TTC549 (cell line): ENCODE measurements around the gene EPHA2.

Experiments used
- FAIRE-seq: peaks from 2 replicates; lab custom pipeline; 2012; peaks lifted over from hg19 to GRCh38; lab: Jason Lieb, UNC

The EPHA2 gene

DNA sequence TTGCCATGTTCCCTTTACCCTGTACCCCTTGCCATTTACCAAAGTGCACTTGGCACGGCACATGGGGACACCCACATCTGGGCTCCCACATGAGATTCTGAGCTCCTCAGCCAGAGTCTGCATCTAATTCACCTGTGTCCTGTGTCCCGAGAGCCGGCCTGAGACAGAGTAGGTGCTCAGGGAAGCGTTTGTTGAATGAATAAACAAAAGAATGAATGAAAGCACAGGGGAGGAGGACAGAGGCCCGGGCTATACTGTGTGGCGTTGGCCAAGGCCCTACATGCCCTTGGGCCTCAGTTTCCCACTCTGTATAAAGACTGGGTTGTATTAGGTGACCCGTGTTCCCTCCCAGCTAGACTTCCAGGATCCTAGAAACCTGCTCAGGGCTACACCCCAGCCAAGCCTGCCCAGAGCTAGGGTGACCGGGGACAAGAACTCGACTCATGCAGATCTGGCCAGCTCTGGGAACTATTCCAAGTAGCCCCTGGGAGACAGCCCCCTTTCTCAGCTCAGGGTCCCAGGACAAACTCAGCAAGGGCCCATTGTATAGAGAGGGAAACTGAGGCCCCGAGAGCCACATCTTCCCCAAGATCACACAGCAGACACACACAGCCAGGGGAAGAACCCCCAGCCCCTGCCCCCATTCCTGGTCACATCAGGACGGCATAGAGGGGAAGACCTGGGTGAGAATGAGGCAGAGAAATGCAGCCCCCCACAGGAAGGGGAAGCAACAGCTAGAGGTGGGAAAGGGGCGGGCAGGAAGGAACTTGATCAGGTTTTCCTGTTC, 6.0 kb downstream of the EPHA2 start:
- FAIRE-seq: no peak

DNA sequence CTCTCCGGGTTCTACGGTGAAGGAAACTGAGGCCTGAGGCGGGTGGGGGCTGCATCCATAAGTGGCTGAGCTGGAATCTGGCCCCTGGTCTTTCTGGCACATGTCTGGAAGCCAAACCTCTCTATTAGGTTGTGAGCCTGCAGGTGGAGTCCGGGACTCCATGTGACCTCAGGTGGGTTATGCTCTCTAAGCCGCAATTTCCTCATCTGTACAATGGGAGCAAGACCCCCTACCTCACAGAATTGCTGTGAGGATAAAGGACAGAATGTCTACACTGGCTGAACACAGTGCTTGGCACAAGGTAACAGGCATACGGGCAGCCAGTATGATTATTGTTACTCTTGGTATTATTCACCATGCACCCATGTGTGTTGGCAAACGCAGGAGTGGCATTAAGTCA, 6.7 kb downstream of the EPHA2 start:
- FAIRE-seq: no peak

DNA sequence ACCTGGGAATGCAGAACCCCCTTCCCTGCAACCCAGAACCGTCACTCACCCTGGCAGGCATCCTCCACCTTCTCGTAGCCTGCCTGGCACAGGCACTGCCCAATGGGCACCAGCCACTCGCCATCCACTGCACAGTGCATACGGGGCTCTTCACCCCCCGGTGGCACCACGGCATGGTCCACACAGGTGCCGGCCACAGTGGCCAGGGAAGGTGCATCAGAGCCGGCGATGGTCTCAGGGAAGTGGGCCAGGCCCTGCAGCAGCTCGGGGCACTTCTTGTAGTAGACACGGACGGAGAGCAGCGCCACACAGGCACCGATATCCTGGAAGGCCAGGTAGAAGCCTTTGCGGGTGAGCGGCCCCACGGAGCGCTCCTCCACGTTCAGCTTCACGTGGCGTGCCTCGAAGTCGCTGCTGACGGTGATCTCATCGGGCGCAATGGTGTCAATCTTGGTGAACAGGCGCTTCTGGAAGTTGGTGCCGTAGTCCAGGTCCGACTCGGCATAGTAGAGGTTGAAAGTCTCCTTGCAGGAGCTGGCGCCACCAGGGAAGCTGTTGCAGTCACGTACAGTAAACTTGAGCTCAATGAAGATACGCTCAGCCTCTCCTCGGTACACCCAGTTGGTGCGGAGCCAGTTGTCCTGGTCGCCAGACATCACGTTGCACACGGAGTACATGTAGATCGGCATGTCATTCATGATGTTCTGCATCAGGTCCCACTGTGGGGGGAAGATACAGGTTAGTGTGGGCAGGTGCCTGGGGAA, 7.4 kb downstream of the EPHA2 start:
- FAIRE-seq: no peak

DNA sequence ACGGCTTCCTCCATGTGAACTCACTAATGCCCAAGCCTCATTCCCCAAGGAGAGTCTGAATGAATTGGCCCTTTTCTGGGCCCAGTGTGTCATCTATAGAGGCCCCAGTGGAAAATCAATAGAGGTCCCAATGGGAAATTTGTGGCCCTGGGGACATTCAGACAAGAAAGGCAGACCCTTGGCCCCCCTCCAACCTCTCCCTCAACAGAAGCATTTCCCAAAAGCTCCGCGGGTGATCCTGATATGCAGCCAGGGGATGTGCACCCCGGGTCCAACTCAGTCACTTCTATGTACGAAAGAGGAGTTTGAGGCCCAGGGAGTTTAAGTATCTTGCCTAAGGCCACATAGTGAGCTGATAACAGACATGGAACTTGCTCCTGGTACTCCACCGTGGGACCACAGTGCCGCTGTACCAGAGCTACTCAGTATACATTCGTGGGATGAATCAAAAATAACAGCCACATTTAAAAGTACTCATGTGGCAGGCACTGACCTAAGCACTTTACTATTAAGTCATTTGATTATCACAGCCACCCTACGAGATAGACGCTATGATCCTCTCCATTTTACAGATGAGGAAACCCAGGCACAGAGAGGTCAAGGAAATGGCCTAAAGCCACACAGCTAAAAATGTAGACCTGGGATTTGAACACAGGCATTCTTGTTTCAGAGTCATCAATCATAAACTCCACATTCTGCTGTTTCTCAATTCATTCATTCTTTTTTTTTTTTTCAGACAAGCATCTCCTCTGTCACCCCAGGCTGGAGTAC, 8.5 kb downstream of the EPHA2 start:
- no peak for FAIRE-seq

DNA sequence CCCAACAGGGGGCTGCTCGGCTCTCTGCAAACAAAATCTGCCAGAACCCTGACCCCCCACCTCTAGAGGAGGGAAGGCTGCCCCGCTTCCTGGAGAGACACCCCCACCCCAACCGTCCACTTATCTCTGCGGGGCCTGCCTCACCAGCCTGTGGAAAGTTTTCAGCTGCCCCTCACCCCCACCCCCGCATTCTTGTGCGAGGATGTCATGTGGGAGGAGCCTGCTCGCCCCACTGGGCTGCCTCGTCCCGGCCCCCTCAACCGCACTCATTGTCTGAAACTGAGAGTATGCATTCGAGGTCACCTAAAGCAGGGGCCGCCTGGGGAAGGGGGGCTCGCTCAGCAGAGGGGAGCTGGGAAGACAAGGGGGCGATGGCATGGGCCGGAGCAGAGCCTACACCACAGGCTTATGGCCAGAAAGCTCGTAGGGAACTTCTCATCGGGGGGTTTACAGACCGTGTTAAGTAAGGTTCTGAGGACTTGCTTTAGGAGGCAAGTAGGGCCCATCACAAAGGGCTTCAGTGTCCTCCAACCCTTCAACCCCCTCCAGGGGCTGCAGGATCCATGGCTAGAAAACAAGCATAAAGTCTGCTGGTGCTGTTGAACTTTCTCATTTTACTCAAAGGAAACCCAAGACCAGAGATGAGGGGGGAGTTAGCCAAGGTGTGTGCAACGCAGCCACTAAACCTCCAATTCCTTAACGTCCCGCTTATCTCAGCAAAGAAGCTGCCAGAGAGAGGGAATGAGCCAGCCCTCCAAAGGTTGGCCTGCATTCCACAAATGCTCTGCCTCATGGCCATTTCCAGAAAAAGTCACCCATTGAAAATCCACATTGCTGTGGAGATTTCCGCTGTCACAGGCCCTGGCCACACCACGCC, 9.4 kb downstream of the EPHA2 start:
- no peak for FAIRE-seq

DNA sequence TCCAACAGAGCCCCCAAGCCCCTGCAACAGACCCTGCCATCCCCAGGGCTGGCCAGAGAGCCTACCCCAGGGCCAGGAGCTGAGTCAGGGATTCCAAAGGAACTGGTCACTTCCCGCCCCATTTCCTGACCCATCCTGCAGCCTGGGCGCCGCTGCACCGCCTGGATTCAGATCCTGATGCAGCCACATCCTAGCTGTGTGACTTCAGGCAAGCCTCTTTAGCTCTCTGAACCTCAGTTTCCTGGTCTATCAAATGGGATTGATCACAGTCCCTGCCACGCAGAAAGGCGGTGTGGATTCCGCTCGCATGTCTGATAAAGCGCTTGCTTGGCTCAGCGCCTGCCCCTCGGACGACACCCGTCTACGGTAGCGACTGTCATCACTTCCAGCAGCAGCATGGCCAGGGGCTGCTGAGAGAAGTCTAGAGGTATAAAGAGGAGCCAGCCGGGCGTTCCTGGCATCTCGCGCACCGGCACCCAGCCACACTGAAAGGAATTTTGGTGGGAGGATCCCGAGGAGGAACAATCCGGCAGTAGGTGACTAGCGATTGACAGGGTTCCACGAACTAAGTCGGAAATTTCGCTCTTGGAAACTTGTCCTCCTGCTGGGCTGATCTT, 10.1 kb downstream of the EPHA2 start:
- FAIRE-seq: no peak

DNA sequence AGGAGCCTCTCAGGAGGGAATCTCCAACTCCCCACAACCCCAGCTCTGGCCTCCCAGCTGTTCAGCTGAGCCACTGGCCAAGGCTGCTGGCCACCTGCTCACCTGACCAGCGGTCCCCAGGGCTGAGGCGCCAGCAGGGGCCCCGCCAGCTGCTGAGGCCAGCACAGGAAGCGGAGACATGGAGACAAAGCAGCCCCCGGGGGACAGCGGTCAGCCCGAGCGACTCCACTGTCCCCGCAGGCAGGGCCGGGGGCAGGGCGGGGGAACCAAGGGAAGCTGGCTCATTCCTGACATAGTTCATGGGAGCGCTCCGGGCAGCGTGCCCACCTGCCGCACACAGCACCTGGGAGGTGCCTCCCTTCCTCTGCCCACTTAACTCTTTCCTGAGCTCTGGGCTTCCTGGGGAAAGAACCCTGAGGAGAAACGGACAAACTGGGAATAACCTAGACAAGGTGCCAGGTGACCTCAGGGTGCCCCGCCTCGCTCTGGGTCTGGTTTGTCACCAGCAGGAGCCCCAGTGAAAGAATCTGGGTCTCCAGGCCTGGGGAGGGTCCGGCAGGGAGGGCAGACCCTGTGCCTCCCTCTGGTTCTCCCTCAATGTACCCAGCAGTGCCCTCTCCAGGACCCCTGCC, 10.7 kb downstream of the EPHA2 start:
- no peak for FAIRE-seq

DNA sequence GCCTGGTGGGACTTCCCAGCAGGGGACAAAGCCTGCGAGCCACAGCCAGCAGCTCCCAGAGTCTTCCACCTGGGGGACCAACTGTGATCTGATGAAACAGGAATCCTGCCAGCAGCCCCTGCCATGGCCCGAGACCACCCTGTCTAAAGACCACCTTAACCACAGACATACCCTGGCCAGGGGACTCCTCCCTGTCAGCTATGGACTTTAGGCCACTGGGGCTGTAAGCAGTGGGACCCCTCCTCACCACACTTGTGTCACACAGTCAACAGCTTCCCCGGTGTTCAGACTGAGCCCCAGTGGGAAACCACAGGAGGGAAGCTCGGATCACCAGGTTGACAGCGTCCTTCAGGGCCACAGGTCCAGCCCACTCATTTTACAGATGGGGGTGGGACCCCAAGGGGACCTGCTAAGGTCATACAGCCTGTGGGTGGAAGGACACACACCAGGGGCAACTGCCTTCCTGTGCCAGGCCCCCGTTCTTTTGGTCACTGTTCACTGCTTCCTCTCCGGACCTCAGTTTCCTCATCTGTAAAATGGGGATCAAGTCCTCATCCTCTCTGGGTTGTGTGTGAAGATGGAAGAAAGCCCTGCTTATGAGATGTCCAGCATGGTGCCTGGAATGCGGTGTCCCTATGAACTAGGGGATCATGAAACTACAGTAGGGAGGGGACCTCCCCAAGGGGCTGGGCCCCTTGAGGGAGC, 11.4 kb downstream of the EPHA2 start:
- FAIRE-seq: no peak

DNA sequence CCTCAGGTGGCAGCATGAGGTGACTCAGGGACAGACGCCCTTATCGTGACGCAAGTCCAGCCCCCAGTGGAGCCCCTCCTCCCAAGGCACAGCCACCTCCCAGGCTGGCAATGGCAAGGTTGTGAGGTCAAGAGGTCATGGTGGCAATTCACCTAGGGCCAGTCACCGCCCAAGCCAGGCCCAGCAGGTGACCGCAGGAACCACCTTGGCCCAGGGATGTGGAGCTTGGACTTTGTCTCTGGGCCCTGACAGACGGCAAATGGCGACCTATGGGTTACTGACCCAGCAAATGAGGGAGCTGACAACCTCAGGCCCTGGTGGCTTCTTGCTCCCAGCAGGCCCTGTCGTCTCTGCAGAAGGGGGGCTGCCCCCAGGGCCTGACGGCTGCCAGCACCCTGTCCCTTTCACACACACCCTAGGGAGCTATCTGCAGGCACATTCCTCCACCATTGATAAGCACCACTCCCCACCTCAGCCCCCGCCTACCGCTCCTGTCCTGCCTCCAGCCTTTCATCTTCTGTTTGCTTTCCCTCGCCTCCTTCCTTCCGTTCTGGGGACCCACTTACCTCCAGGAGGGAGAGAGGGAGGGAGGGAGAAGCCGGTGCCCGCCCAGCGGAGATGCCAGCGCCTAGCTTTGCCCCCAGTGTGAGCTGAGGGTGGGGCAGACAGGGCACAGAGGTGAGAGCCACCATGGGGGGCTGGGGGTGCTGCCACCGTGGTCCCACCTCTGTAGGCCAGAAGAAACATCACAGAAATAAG, 12.1 kb downstream of the EPHA2 start:
- FAIRE-seq: no peak

DNA sequence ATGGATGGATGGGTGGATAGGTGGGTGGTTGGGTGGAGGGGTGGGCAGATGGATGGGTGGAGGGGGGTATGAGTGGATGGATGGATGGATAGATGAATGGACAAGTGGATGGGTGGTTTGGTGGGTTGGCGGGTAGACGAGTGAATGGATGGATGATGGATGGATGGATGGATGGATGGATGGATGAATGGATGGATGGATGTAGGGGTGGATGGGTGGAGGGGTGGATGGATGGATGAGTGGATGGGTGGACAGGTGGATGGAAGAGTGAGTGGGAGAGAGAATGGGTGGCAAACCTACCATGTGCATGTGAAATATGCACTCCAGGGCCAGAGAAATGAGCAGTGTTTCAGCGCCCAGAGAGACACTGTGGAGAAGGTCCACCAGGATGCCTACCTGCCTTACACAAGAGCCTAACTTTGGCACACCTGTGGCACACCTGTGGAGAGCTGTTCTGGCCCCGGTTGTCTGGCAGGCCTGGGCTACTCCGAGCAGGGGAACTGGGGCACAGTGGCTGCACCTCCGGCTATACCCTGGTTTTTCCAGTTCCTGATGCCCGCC, 12.8 kb downstream of the EPHA2 start:
- FAIRE-seq: no peak

DNA sequence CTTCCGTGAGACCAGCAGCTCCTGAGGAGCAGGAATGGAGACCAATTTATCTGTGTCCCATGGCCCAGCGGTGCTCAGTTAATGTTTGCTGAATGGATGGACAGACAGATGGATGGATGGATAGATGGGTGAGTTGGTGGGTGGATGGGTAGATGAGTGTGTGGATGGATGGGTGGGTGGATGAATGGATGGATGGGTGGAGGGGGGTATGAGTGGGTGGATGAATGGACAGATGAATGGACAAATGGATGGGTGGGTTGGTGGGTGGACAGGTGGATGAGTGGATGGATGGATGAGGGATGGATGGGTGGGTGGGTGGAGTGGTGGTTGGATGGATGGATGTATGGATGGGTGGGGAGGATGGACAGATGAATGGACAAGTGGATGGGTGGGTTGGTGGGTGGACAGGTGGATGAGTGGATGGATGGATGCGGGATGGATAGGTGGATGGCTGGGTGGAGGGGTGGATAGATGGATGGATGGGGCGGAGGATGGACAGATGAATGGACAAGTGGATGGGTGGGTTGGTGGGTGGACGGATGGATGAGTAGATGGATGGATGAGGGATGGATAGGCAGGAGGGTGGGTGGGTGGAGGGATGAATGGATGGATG, 13.4 kb downstream of the EPHA2 start:
- no peak for FAIRE-seq

DNA sequence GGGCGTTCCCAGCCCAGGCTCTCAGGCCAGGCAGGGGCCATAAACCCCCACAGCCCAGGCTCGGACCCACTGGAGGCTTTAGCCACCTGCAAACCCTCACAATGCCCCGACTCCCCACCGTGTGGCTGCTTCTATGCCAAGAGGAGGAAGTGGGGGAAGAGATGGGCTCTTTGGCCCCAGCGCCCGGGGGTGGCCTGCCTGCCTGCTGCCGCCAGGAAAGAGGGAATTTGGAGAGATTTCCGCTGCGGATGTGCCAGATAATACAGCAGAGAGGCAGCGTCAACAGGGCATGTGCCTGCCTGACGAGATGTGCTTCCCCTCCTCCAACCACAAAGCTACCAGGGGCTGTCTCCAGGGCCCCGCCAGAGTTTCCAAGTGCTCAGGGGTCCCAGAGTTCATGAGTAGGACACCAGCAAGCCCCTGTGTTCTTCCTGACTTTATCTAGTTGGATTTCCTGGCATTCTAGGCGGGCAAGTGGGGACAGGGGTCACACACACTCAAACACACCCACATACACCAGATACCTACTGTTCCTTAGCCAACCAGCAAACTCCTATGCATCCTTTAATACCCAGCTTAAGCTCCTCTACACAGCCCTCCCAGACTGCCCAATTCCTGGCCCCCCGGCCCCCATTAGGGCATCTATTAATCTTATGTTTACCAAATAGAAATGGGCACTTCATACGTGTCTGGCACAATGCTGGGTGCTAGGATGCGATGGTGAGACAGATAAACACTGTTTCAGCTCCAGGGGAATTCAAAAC, 14.1 kb downstream of the EPHA2 start:
- no peak for FAIRE-seq

DNA sequence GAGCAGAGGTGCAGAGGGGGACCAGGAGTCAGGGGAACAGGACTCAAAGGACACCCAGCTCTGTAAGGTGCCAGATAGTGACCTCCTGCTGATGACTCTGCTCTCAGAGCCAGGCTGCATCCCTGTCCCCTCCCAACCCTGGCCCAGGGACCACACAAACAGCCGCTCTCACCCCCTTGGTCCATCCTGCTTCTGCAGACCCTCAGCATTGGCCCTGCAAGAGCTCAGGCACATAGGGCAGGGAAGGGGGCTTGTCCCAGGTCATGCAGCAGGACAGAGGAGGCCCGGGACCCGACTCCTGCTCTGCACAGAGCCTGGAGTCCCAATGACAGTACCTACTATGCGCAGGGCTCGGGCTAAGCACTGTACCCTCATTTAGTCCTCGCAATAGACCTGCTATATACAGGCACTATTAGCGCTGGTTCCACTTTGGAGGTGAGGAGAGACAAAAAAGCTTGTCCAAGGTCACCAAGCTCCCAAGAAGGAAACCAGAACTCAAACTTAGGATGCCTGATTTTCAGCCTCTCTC, 15.7 kb downstream of the EPHA2 start:
- no peak for FAIRE-seq

DNA sequence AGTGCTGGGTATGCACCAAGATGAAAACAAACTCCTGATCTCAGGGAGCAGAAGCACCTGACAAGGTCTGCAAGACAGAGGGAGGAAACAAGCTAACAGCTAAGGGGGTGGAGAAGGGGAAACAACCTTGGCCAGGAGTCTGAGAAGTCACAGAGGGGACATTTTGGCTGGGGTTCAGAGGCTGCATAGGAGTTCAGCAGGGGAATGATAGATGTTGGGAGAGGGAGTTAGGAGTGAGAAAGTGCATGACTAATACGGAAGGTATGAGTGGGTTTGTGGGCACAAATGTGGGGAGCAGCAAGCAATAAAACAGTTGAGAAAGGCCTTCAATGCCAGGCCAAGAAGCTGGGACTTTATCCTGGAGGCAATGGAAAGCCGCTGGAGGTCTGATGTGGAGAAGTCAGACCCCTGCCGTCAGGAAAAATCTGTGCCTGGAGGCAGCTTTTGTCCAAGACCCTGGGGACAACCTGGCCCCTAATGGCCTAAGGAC, 16.4 kb downstream of the EPHA2 start:
- FAIRE-seq: no peak

DNA sequence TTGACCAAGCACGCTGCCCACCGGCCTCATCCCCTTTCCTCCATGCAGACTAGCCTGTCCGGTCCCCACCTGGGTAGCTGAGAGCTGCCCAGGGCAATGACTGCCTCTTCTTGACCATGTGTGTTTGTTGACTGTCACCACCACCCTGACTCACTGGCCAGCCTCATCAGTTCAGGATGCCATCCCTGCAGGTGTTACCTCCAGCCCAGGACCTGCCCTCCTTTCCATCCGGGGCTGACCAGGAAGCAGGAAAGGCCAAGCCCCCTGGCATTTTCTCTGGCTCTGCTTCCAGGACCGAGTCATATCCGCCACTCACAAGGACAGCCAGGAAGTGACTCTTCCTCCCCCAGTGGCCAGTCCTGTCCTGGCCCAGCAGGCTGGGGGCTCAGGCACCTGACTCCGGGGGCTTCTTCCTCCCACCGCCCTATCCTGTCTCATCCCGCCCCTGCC, 17.1 kb downstream of the EPHA2 start:
- FAIRE-seq: no peak

DNA sequence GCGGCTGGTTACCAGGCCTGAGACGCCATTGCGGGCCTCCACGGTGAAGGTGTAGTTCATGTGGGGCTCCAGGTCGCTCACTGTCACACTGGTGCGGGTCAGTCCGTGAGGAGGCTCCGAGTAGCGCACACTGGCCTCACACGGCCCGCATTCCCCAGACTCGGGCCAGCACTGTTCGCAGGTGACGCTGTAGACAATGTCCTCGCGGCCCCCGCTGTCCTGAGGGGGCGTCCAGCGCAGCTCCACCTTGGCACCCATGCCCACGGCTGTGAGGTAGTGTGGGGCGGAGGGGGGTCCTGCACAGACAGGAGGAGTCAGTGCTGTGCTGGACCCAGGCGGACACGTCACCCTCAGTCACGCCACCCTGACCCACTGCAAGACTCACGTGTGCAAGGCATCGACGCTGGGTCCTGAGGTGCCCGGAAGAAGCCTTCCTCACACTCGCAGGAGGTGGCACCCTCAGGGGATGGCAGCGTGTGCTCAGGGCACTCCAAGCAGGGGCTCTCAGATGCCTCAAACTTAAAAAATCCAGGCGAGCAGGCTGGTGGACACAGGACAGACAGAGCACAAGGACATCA, 17.9 kb downstream of the EPHA2 start:
- no peak for FAIRE-seq

DNA sequence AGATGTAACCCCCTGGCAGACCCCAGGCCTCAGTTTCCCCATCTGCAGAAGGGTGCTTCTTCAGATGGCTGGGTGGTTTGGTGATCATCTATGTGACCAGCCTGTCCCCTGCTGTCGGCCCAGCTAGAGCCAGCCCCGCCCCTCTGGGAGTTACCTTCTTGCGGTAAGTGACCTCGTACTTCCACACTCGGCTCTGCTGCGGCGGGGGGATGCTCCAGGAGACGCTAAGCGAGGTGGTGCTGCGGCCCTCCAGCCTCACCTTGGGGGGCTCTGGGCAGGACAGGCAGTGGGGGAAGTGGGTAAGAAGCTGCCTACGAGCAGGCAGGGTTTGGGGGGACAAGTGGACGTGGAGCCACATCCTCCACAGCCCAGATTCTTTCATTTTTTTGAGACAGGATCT, 20.4 kb downstream of the EPHA2 start:
- FAIRE-seq: no peak
